ENCODE results near the gene NDUFB1.

- TF ChIP-seq RCOR1 (IDR thresholded peaks at IDR 0.05; ENCODE audit: low read length), result peak; percentile 43; the same call in 1 of the 2 replicates
- peak; percentile 34; the same call in 1 of the 2 replicates for TF ChIP-seq TAF1 (IDR thresholded peaks at IDR 0.05; ENCODE audit: borderline replicate concordance, low read depth, low read length)
- TF ChIP-seq EP300 (IDR thresholded peaks at IDR 0.05; ENCODE audit: borderline replicate concordance in 1 of 2, low read depth in 1 of 2, low read length in 1 of 2), result no peak
- TF ChIP-seq CTCF (IDR thresholded peaks at IDR 0.05), result peak; percentile 80
- peak; percentile 29 for TF ChIP-seq RAD21 (IDR thresholded peaks at IDR 0.05; ENCODE audit: low read length)
- peak; percentile 96 for TF ChIP-seq USF1 (IDR thresholded peaks at IDR 0.05; ENCODE audit: borderline replicate concordance, low read depth)
These were observed 15.2 kb downstream of the NDUFB1 start, which contains the start of gene ATXN3 for GRCh38 chr14:92106143-92106926.

Measured in SK-N-SH (cell line).